Kidney epithelial cell (primary cell): Measurements from ENCODE around the gene CCDC197. TPM values are rescaled to one million over a fixed set of nuclear protein-coding genes. Genes with fewer than 3 reads are reported as not detected.

ENCODE experiments used
- DNase-seq: peaks from one replicate; pipeline ENCODE4 v3.0.0-alpha.2; 2010; ENCODE audit warnings: low read depth
- H3K27me3 ChIP-seq: 2 replicates; pipeline ENCODE4 v1.6.0; 2011; ENCODE audit warnings: low read length; ENCODE audit not compliant: control insufficient read depth, insufficient read depth
- H3K36me3 ChIP-seq: 2 replicates; pipeline ENCODE4 v1.5.1; 2011; ENCODE audit warnings: low read length; ENCODE audit not compliant: control insufficient read depth, insufficient read depth
- H3K4me3 ChIP-seq: 2 replicates; pipeline ENCODE4 v1.5.1; 2011; ENCODE audit warnings: low read depth, mild to moderate bottlenecking, control low read depth, low read length
- CTCF ChIP-seq: IDR thresholded peaks from 2 replicates; pipeline ENCODE4 v1.5.1; 2011; ENCODE audit warnings: mild to moderate bottlenecking, moderate library complexity, low read length, control low read depth, inconsistent platforms; ENCODE audit not compliant: insufficient read depth, poor library complexity, severe bottlenecking
- total RNA-seq: library from RNA; depleted of rRNA; stranded (reverse); fragments of >200 nt; gene quantifications from 2 replicates; pipeline ENCODE4 v1.2.3, GENCODE V29; 2015

CCDC197 gene
- total RNA-seq, 1 donor from 2014 or later = not detected

GRCh38 chr14:94045101-94045500 lies 48.0 kb downstream of the CCDC197 start:
- H3K4me3 ChIP-seq = no peak overlapping the region
- H3K27me3 ChIP-seq = no peaks in the 10 kb centered on the region
- no peak for TF ChIP-seq CTCF
- no peak for DNase-seq
- H3K36me3 ChIP-seq = peaks cover 1% of the 10 kb centered on the region

- Histone ChIP-seq H3K4me3 (no peak overlapping the region), H3K36me3 (peaks cover 2% of the 10 kb centered on the region), H3K27me3 (no peaks in the 10 kb centered on the region)
- DNase-seq = no peak
- TF ChIP-seq CTCF = no peak
Measured at GRCh38 chr14:94045563-94046345, 48.7 kb downstream of the CCDC197 start.

- Histone ChIP-seq H3K36me3 (peaks cover 4% of the 10 kb centered on the region), H3K27me3 (no peaks in the 10 kb centered on the region), H3K4me3 (no peak overlapping the region)
- no peak for DNase-seq
- TF ChIP-seq CTCF = no peak
Measured at GRCh38 chr14:94046696-94047250, 49.7 kb downstream of the CCDC197 start.

- no peak overlapping the region for H3K4me3 ChIP-seq
- TF ChIP-seq CTCF = no peak
- peaks cover 5% of the 10 kb centered on the region for H3K36me3 ChIP-seq
Measured at GRCh38 chr14:94047581-94047980, 50.5 kb downstream of the CCDC197 start.

GRCh38 chr14:94048691-94049624 lies 51.9 kb downstream of the CCDC197 start:
- Histone ChIP-seq H3K36me3 (peaks cover 5% of the 10 kb centered on the region), H3K4me3 (no peak overlapping the region), H3K27me3 (no peaks in the 10 kb centered on the region)
- DNase-seq = no peak
- TF ChIP-seq CTCF = no peak

More at GRCh38 chr14:94047581-94047980, 50.5 kb downstream of the CCDC197 start:
- H3K27me3 ChIP-seq = no peaks in the 10 kb centered on the region
- DNase-seq = no peak
